ENCODE measurements around the gene KLHL20.
"Not testable (repeated sequence)": the region's sequence is repeated elsewhere in the genome, so short reads cannot be mapped to it uniquely, and the experiment has no call there.

Gene KLHL20

GRCh38 chr1:173733912-173734311 is 19.1 kb downstream of the KLHL20 start:
- no peak for TF ChIP-seq CTCF (IDR thresholded peaks at IDR 0.05; ENCODE audit: insufficient read depth, missing control alignments)
- DNase-seq (ENCODE audit: insufficient read length, low spot score) = no peak
- no peak for FAIRE-seq

GRCh38 chr1:173736104-173736503 is 21.3 kb downstream of the KLHL20 start:
- DNase-seq (ENCODE audit: insufficient read length, low spot score); FAIRE-seq: not testable (repeated sequence)

- FAIRE-seq (peak; percentile 48), DNase-seq (ENCODE audit: insufficient read length, low spot score) (no peak)
- no peak for TF ChIP-seq CTCF (IDR thresholded peaks at IDR 0.05; ENCODE audit: insufficient read depth, missing control alignments)
Observed at GRCh38 chr1:173742203-173742886, 27.6 kb downstream of the KLHL20 start.

GRCh38 chr1:173744651-173745050 is 29.9 kb downstream of the KLHL20 start:
- DNase-seq (ENCODE audit: insufficient read length, low spot score) = no peak
- peak; percentile 21 for FAIRE-seq
- no peak for TF ChIP-seq CTCF (IDR thresholded peaks at IDR 0.05; ENCODE audit: insufficient read depth, missing control alignments)

- TF ChIP-seq CTCF (IDR thresholded peaks at IDR 0.05; ENCODE audit: insufficient read depth, missing control alignments) = no peak
- FAIRE-seq (peak; percentile 94), DNase-seq (ENCODE audit: insufficient read length, low spot score) (no peak)
Observed at GRCh38 chr1:173749137-173749536, 34.4 kb downstream of the KLHL20 start.

GRCh38 chr1:173753830-173754229 is 39.0 kb downstream of the KLHL20 start:
- no peak for FAIRE-seq
- DNase-seq (ENCODE audit: insufficient read length, low spot score) = no peak
- TF ChIP-seq CTCF (IDR thresholded peaks at IDR 0.05; ENCODE audit: insufficient read depth, missing control alignments) = no peak

- FAIRE-seq (no peak), DNase-seq (ENCODE audit: insufficient read length, low spot score) (no peak)
- TF ChIP-seq CTCF (IDR thresholded peaks at IDR 0.05; ENCODE audit: insufficient read depth, missing control alignments) = no peak
Observed at GRCh38 chr1:173757666-173758065, 42.9 kb downstream of the KLHL20 start.

GRCh38 chr1:173758110-173758509 is 43.3 kb downstream of the KLHL20 start:
- no peak for TF ChIP-seq CTCF (IDR thresholded peaks at IDR 0.05; ENCODE audit: insufficient read depth, missing control alignments)
- no peak for DNase-seq (ENCODE audit: insufficient read length, low spot score)
- FAIRE-seq = no peak
